Measurements from ENCODE around the gene COL2A1.
A peak's percentile ranks its signal among the peaks of the same experiment; 100 is the strongest.

COL2A1 gene

DNA sequence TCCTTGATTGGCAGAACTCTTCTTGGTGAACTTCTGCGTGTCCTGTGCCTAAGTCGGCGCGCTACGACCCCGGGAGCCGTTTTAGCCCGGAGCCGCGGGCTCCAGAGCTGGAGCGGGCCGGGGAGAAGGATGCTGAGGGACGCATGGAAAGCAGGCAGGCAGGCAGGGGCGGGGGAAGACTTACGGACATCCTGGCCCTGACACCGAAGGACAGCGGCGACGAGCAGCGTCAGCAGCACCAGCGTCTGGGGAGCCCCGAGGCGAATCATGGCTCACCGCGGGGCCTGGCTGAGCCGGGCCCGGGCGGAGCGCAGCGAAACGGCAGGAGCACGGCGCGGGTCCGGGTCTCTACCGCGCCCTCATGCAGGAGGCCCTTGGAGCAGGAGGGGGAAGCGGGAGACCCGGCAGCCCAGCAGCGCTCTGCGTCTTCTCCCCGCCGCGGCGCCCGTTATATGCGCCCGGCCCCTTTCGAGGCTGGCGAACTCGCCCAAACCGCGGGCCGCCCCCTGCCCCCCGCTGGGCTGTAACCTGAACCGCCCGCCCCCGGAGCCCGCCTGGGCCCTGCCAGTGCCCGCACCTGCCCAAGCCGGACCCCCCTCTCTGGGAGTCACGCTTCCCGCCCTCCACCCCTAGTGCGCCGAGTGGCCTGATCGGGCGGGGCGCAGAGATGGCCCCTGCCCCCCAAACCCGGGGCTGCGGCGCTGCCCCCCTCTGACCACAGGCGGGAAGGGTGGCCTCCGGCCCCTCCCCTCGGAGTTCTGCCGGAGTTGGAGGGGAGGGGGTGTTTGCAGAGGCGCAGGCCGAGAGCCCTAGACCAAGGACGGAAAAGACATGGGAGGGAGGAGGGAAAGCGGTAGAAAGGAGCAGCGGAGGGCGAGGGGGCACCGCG, at the start of gene COL2A1:
Gene COL2A1, minus strand, starts transcription at position 424 of the 889 bp plus-strand sequence. Its CDS starts 155 bp downstream, at position 269.
- DNase-seq (ENCODE audit: low spot score), result peak; percentile 39

DNA sequence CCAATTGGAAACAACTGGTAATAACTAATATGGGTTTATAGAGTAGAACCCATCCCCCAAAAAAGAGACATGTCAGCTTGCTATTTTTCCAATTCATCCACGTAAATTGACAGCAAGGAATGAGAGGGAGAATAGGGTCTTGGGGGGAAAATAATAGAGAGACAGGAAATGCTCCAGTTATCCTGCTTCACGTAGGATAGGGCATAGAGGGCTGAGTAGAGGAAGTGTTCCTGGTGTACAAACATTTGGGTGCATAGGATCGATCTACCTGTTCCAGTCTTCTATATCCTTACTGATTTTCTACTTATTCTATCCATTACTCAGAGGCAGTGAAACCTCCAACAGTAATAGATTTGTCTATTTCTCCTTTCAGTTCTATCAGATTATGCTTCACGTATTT, 49.6 kb upstream of the COL2A1 start:
- DNase-seq (ENCODE audit: low spot score), result no peak

- DNase-seq (ENCODE audit: low spot score), result no peak
Observed at GRCh38 chr12:48053122-48053521, 48.8 kb upstream of the COL2A1 start.

GRCh38 chr12:48051681-48052080, 47.4 kb upstream of the COL2A1 start:
- DNase-seq (ENCODE audit: low spot score), result no peak

- DNase-seq (ENCODE audit: low spot score), result no peak
Observed at GRCh38 chr12:48050174-48050573, 45.9 kb upstream of the COL2A1 start.

GRCh38 chr12:48045965-48046518, 41.8 kb upstream of the COL2A1 start:
- DNase-seq (ENCODE audit: low spot score), result no peak

DNA sequence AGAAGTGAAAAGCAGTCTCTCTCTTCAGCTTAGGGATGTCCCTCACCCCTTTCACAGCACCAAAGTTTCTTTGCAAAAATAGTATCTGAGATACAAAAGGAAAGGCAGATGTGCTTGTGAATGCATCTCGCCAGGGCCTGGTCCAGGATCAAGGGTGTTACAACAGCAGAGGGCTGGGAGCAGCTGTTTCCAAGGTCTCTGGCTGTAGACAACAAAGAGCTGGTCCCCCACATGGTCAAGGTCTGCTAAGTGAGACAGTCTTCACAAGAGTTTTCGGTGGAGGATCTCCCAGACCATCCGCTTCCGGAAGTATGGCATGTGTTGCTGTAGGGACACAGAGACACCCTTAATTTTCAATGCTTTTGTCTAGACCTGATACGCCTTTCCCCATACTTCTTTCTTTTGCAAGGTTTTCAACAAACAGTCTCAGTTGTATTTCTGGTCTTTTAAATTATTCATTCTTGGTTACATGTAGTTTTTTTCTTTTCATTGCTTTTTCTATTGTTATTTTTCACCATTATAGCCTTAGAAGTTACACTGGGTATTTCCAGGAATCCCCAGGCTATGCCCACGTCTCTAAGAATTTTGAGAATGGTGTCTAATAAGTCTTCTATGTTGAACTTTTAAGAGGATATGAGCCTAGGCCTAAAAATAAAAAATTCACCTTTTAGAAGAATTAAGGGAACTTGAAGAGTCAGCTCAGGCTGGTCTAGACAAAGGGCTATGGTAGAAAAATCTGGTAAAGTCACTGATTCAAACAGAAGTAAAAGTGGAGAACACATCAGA, 41.0 kb upstream of the COL2A1 start:
- DNase-seq (ENCODE audit: low spot score), result no peak

DNA sequence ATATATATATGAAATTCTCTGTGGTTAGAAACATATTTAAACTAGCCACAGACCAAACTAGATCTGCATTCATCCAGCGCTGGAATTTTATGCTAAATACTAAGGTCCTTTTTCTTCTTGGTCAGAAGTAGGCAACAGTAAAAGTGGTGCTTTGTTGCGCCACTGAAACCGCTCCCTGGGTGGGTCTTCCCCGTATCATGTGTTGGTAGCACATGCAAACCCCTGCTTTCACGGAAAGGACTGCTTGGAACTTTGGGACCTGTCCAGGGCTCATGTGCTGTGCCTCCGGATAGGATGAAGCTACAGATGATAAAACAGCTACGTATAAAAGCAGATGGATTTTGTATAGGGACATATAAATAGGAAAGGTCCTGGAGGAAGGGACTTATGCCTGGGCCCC, 40.1 kb upstream of the COL2A1 start:
- DNase-seq (ENCODE audit: low spot score), result no peak

DNA sequence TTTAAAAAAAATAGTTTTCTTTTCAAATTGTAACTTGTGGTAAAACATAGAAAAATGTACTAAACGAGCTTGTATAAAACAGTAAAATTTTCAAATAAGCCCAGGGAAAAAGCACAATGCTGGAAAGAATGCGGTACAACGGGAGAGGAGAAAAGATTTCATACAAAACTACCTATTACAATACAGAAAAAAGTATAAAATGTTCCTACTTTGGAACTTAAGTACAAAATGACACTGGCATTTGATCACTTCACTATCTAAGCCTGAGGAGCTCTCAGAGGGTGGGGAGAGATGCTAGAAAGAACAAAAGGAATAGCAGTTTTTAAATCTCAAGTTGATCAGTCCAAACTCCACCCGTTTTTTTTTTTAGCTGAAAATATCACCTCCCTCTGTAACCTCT, 39.5 kb upstream of the COL2A1 start:
- DNase-seq (ENCODE audit: low spot score), result no peak

DNA sequence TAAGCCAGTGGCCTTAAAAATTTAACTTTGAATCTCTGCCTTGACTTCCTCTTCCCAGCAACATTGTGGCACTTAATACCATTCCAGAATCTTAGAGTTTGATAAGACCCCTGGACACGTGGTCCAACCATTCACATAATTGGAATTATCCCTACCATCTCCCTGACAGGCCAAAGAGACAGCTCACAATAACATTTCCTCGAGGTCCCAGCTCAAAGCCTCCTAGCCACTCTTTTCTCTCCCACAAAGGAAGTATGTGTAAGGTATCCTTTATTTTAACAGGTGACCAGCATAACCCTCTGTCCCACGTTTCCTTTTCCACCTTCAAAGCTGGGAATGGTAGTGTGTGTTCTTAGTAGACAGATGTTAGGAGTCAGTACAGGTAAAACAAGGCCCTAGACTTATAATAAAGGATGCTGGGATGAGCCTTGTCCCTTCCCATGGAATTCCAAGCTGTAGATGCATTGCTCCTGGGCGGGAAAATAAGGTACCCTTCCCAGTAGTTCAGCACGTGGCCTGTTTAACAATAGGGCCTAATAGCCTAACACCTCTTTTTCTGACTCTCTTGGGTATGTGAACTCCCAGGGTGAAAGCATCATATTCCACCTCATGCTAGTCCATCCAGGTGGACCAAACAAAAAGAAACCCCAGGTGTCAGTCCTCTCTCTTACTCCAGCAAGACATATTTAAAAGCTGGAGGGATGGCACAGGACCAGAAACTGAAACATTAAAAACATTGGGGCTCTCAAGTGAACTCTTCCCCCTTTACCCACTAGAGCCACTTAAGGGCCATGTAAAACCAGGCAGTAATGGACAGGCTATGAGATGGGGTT, 37.5 kb upstream of the COL2A1 start:
- no peak for DNase-seq (ENCODE audit: low spot score)

GRCh38 chr12:48040354-48040753, 36.1 kb upstream of the COL2A1 start:
- no peak for DNase-seq (ENCODE audit: low spot score)

GRCh38 chr12:48039151-48039550, 34.9 kb upstream of the COL2A1 start:
- DNase-seq (ENCODE audit: low spot score), result no peak

- no peak for DNase-seq (ENCODE audit: low spot score)
Observed at GRCh38 chr12:48038085-48038484, 33.8 kb upstream of the COL2A1 start.

GRCh38 chr12:48037267-48037915, 33.1 kb upstream of the COL2A1 start:
- DNase-seq (ENCODE audit: low spot score), result no peak

- no peak for DNase-seq (ENCODE audit: low spot score)
Observed at GRCh38 chr12:48036818-48037217, 32.5 kb upstream of the COL2A1 start.

GRCh38 chr12:48034835-48035805, 30.8 kb upstream of the COL2A1 start:
- DNase-seq (ENCODE audit: low spot score), result no peak

- no peak for DNase-seq (ENCODE audit: low spot score)
Observed at GRCh38 chr12:48033451-48033850, 29.2 kb upstream of the COL2A1 start.

DNA sequence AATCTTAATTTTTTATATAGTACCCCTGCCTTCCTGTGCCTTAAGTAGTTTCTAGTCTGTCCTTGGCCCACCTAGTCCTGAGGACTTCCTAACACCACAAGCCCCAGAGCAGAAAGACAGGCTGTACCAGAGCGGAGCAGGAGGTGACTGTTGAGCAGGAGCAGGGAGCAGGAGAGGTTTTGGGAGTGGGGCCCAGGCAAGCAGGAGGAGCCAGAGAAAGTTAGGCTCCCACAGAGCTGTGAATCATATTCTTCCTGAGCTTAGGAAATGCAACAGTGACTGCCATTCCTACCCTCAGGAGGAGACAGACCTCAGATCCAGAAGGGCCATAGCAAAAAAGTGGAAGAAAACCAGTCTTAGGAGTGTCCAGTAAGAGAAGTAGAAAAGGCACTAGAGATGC, 28.3 kb upstream of the COL2A1 start:
- no peak for DNase-seq (ENCODE audit: low spot score)

GRCh38 chr12:48031135-48031960, 27.1 kb upstream of the COL2A1 start:
- no peak for DNase-seq (ENCODE audit: low spot score)

Measured in AG08396 (cell line).